Measurements from ENCODE around the gene RREB1.
A peak's percentile ranks its signal among the peaks of the same experiment; 100 is the strongest.

Gene RREB1

DNA sequence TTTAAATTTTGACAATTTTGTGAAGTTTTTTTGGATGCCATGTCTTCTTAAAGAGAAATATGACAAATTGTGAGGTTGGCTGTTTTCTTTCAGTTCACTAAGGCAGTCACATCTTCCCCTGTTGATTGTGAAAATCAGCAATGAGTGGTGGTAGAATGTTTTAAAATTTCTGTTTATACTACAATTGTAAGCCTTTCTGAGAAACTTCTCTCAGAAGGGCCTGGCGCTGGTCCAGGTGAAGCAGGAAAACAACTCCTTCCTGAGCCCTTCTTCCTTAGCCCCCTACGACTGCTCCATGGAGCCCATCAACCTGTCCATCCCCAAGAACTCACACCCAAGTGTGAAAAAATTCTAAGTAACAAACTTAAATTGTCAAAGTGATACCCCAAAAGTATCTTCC, 124.6 kb downstream of the RREB1 start:
- DNase-seq, result no peak
- peaks cover 55% of the 10 kb centered on the region for H3K36me3 ChIP-seq (ENCODE audit: control insufficient read depth, insufficient read depth, low read length)

DNA sequence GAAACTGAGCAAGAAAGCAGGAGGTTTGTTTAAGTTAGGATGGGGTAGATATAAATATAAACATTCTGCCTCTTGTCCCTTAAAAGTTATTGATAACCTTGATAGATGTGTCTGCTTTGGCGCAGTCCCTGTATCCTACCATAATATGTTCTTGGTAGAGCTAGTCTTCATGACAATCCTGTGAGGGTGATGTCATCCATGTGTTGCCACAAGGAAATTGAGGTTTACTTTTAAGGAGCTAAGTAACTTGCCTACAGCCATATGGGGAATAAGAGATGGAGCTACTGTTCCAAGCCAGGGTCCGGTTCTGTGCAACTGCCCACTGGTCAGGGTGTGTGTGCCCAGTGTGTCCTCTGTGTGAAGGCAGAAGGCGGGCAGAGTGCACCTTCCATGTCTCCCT, 126.8 kb downstream of the RREB1 start:
- H3K9me3 ChIP-seq (ENCODE audit: control insufficient read depth, low read length), result no peaks in the 10 kb centered on the region
- no peak overlapping the region for H3K4me3 ChIP-seq (ENCODE audit: insufficient read depth, low read depth, low read length, poor library complexity, severe bottlenecking)
- no peaks in the 10 kb centered on the region for H3K27me3 ChIP-seq (replicated peaks; ENCODE audit: control insufficient read depth, insufficient read depth, low read length, poor library complexity, severe bottlenecking)
- H3K4me1 ChIP-seq (ENCODE audit: control insufficient read depth, insufficient read depth, low read length, poor library complexity, severe bottlenecking), result no peaks in the 10 kb centered on the region
- DNase-seq, result no peak
- peaks cover 50% of the 10 kb centered on the region for H3K36me3 ChIP-seq (ENCODE audit: control insufficient read depth, insufficient read depth, low read length)
- H3K27ac ChIP-seq (ENCODE audit: insufficient read depth, low read length, poor library complexity, severe bottlenecking), result no peak overlapping the region

More for the DNA sequence above, 124.6 kb downstream of the RREB1 start:
- H3K9me3 ChIP-seq (ENCODE audit: control insufficient read depth, low read length), result no peaks in the 10 kb centered on the region
- H3K4me3 ChIP-seq (ENCODE audit: insufficient read depth, low read depth, low read length, poor library complexity, severe bottlenecking), result no peak overlapping the region
- no peaks in the 10 kb centered on the region for H3K4me1 ChIP-seq (ENCODE audit: control insufficient read depth, insufficient read depth, low read length, poor library complexity, severe bottlenecking)
- no peak overlapping the region for H3K27ac ChIP-seq (ENCODE audit: insufficient read depth, low read length, poor library complexity, severe bottlenecking)
- no peaks in the 10 kb centered on the region for H3K27me3 ChIP-seq (replicated peaks; ENCODE audit: control insufficient read depth, insufficient read depth, low read length, poor library complexity, severe bottlenecking)

- Histone ChIP-seq H3K4me3 (ENCODE audit: insufficient read depth, low read depth, low read length, poor library complexity, severe bottlenecking) (no peak overlapping the region), H3K27ac (ENCODE audit: insufficient read depth, low read length, poor library complexity, severe bottlenecking) (no peak overlapping the region), H3K4me1 (ENCODE audit: control insufficient read depth, insufficient read depth, low read length, poor library complexity, severe bottlenecking) (no peaks in the 10 kb centered on the region), H3K36me3 (ENCODE audit: control insufficient read depth, insufficient read depth, low read length) (peaks cover 46% of the 10 kb centered on the region), H3K9me3 (ENCODE audit: control insufficient read depth, low read length) (no peaks in the 10 kb centered on the region), H3K27me3 (replicated peaks; ENCODE audit: control insufficient read depth, insufficient read depth, low read length, poor library complexity, severe bottlenecking) (no peaks in the 10 kb centered on the region)
- DNase-seq, result no peak
These were observed 128.0 kb downstream of the RREB1 start for GRCh38 chr6:7235712-7236305.

- Histone ChIP-seq H3K4me1 (ENCODE audit: control insufficient read depth, insufficient read depth, low read length, poor library complexity, severe bottlenecking) (no peaks in the 10 kb centered on the region), H3K27ac (ENCODE audit: insufficient read depth, low read length, poor library complexity, severe bottlenecking) (no peak overlapping the region), H3K9me3 (ENCODE audit: control insufficient read depth, low read length) (no peaks in the 10 kb centered on the region), H3K36me3 (ENCODE audit: control insufficient read depth, insufficient read depth, low read length) (peaks cover 44% of the 10 kb centered on the region), H3K27me3 (replicated peaks; ENCODE audit: control insufficient read depth, insufficient read depth, low read length, poor library complexity, severe bottlenecking) (no peaks in the 10 kb centered on the region), H3K4me3 (ENCODE audit: insufficient read depth, low read depth, low read length, poor library complexity, severe bottlenecking) (no peak overlapping the region)
- no peak for DNase-seq
These were observed 128.8 kb downstream of the RREB1 start for GRCh38 chr6:7236306-7237209.

GRCh38 chr6:7237653-7238188, 130.0 kb downstream of the RREB1 start:
- no peak for DNase-seq
- Histone ChIP-seq H3K27ac (ENCODE audit: insufficient read depth, low read length, poor library complexity, severe bottlenecking) (no peak overlapping the region), H3K4me3 (ENCODE audit: insufficient read depth, low read depth, low read length, poor library complexity, severe bottlenecking) (no peak overlapping the region), H3K27me3 (replicated peaks; ENCODE audit: control insufficient read depth, insufficient read depth, low read length, poor library complexity, severe bottlenecking) (no peaks in the 10 kb centered on the region), H3K4me1 (ENCODE audit: control insufficient read depth, insufficient read depth, low read length, poor library complexity, severe bottlenecking) (no peaks in the 10 kb centered on the region), H3K9me3 (ENCODE audit: control insufficient read depth, low read length) (no peaks in the 10 kb centered on the region), H3K36me3 (ENCODE audit: control insufficient read depth, insufficient read depth, low read length) (peaks cover 38% of the 10 kb centered on the region)

DNA sequence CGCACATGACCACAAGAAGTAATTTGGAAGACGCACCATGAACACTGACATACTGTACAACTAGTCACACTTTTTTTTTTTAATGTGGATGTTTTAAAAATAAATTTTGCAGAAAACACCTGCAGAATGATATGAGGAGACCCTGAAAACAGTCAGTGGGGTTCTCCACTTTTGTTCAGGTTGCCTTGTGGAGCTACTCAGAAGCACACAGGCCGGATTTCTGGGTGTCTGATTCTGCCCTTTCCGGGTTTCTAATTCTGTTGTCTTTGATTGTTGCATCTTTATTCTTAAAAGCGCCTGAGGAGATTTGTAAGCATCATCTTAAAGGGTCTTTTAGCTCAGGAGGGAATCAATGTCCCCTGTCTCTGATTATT, 130.8 kb downstream of the RREB1 start:
- no peaks in the 10 kb centered on the region for H3K27me3 ChIP-seq (replicated peaks; ENCODE audit: control insufficient read depth, insufficient read depth, low read length, poor library complexity, severe bottlenecking)
- peaks cover 38% of the 10 kb centered on the region for H3K36me3 ChIP-seq (ENCODE audit: control insufficient read depth, insufficient read depth, low read length)
- no peak overlapping the region for H3K4me3 ChIP-seq (ENCODE audit: insufficient read depth, low read depth, low read length, poor library complexity, severe bottlenecking)
- no peak for DNase-seq
- H3K9me3 ChIP-seq (ENCODE audit: control insufficient read depth, low read length), result no peaks in the 10 kb centered on the region
- H3K4me1 ChIP-seq (ENCODE audit: control insufficient read depth, insufficient read depth, low read length, poor library complexity, severe bottlenecking), result no peaks in the 10 kb centered on the region
- no peak overlapping the region for H3K27ac ChIP-seq (ENCODE audit: insufficient read depth, low read length, poor library complexity, severe bottlenecking)

DNA sequence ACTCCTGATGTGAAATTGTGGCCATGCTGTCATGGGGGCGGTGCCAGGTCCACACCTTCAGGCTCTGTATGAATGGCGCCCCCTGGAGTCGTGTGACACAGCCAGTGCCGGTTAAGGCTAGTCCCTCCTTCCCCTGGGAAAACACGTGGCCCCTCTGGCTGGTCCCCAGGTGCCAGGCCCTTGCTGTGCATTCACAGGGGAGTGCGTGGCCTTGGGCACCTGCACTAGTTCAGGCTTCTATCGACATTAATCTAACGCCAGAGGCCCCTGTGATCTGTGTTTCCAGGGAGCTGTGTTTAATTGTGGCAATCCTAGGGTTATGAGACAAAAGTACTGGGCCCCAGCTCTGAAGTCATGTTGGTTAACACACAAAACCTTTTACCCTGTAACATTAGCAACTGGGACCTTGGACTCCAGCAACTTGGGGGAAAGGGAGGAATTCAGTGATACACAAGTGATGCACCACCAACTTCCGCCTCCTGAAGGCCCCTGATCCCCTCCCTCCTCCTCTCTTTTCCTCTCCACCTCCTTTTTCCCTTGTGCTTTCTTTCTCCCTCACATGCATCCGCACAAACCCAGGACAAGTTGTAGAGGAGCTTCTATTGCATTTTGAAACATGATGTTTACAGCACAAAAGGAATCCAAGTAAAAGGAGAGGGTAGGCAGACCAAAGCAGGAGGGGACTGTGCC, 131.3 kb downstream of the RREB1 start:
- H3K27ac ChIP-seq (ENCODE audit: insufficient read depth, low read length, poor library complexity, severe bottlenecking), result no peak overlapping the region
- DNase-seq, result peak in 2 of 3 donors; percentile 22 to 39
- no peaks in the 10 kb centered on the region for H3K9me3 ChIP-seq (ENCODE audit: control insufficient read depth, low read length)
- no peaks in the 10 kb centered on the region for H3K27me3 ChIP-seq (replicated peaks; ENCODE audit: control insufficient read depth, insufficient read depth, low read length, poor library complexity, severe bottlenecking)
- peaks cover 38% of the 10 kb centered on the region for H3K36me3 ChIP-seq (ENCODE audit: control insufficient read depth, insufficient read depth, low read length)
- no peak overlapping the region for H3K4me3 ChIP-seq (ENCODE audit: insufficient read depth, low read depth, low read length, poor library complexity, severe bottlenecking)
- no peaks in the 10 kb centered on the region for H3K4me1 ChIP-seq (ENCODE audit: control insufficient read depth, insufficient read depth, low read length, poor library complexity, severe bottlenecking)

DNA sequence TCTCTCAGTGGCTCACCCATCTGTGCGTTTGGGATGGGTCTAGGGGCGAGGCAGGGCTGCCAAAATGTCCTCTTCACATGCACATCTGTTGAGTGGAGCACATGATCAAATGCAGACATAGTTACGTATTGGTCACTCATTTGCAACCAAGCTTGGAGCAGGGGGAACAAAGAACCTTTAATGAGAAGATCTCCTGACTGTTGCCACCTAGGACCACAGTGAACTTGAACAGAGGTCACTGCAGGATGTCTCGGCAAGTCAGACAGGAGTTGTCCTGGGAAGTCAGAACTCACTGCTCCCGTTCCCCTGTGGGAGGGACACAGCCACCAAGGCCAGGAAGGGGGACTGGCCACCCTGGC, 131.8 kb downstream of the RREB1 start:
- Histone ChIP-seq H3K4me3 (ENCODE audit: insufficient read depth, low read depth, low read length, poor library complexity, severe bottlenecking) (no peak overlapping the region), H3K4me1 (ENCODE audit: control insufficient read depth, insufficient read depth, low read length, poor library complexity, severe bottlenecking) (no peaks in the 10 kb centered on the region), H3K36me3 (ENCODE audit: control insufficient read depth, insufficient read depth, low read length) (peaks cover 38% of the 10 kb centered on the region), H3K9me3 (ENCODE audit: control insufficient read depth, low read length) (no peaks in the 10 kb centered on the region), H3K27ac (ENCODE audit: insufficient read depth, low read length, poor library complexity, severe bottlenecking) (no peak overlapping the region), H3K27me3 (replicated peaks; ENCODE audit: control insufficient read depth, insufficient read depth, low read length, poor library complexity, severe bottlenecking) (no peaks in the 10 kb centered on the region)
- no peak for DNase-seq

GRCh38 chr6:7240351-7240750, 132.6 kb downstream of the RREB1 start:
- peaks cover 32% of the 10 kb centered on the region for H3K36me3 ChIP-seq (ENCODE audit: control insufficient read depth, insufficient read depth, low read length)
- no peaks in the 10 kb centered on the region for H3K4me1 ChIP-seq (ENCODE audit: control insufficient read depth, insufficient read depth, low read length, poor library complexity, severe bottlenecking)
- H3K27me3 ChIP-seq (replicated peaks; ENCODE audit: control insufficient read depth, insufficient read depth, low read length, poor library complexity, severe bottlenecking), result no peaks in the 10 kb centered on the region
- no peak overlapping the region for H3K4me3 ChIP-seq (ENCODE audit: insufficient read depth, low read depth, low read length, poor library complexity, severe bottlenecking)
- no peak for DNase-seq
- H3K27ac ChIP-seq (ENCODE audit: insufficient read depth, low read length, poor library complexity, severe bottlenecking), result no peak overlapping the region
- H3K9me3 ChIP-seq (ENCODE audit: control insufficient read depth, low read length), result no peaks in the 10 kb centered on the region

- no peak for DNase-seq
- no peaks in the 10 kb centered on the region for H3K9me3 ChIP-seq (ENCODE audit: control insufficient read depth, low read length)
- no peaks in the 10 kb centered on the region for H3K4me1 ChIP-seq (ENCODE audit: control insufficient read depth, insufficient read depth, low read length, poor library complexity, severe bottlenecking)
- no peak overlapping the region for H3K27ac ChIP-seq (ENCODE audit: insufficient read depth, low read length, poor library complexity, severe bottlenecking)
- H3K4me3 ChIP-seq (ENCODE audit: insufficient read depth, low read depth, low read length, poor library complexity, severe bottlenecking), result no peak overlapping the region
- H3K27me3 ChIP-seq (replicated peaks; ENCODE audit: control insufficient read depth, insufficient read depth, low read length, poor library complexity, severe bottlenecking), result no peaks in the 10 kb centered on the region
- peaks cover 32% of the 10 kb centered on the region for H3K36me3 ChIP-seq (ENCODE audit: control insufficient read depth, insufficient read depth, low read length)
These were observed 133.4 kb downstream of the RREB1 start for GRCh38 chr6:7241160-7241559.

All from effector memory CD4-positive, alpha-beta T cell (primary cell).